Lower leg skin (tissue), 4 donors: Measurements from ENCODE around the gene DAD1. TPM values are rescaled to one million over a fixed set of nuclear protein-coding genes. Genes with fewer than 3 reads are reported as not detected.

ENCODE experiments used
- DNase-seq, 2 donors: peaks; one replicate each; pipeline ENCODE4 v3.0.0-alpha.2; 2019; ENCODE audit warnings: low spot score in 2 of 2
- H3K4me3 ChIP-seq: fragments of 200-600 bp; sonication (generic); 2 replicates; pipeline ENCODE4 v1.5.1; 2017; ENCODE audit warnings: mild to moderate bottlenecking, low read depth; ENCODE audit not compliant: poor library complexity, severe bottlenecking
- POLR2A ChIP-seq, 2 donors: fragments of 450-650 bp; IDR thresholded peaks; one replicate each; pipeline ENCODE4 v1.6.1; 2016 to 2017; ENCODE audit warnings: antibody characterized with exemption in 2 of 2, mild to moderate bottlenecking in 1 of 2, moderate library complexity in 1 of 2
- WGBS, 2 donors: methylation state at CpG; one replicate each; pipeline ENCODE4 v1.1.5; 2018; 5-methylcytosine and 5-hydroxymethylcytosine counted together
- intact Hi-C: fragments of 100-400 bp; cut with DNase I; formaldehyde crosslinking; loops from one replicate; pipeline ENCODE4 v1.15.0; 2023; ENCODE audit warnings: low total_unique reads
- total RNA-seq, 4 donors: library from RNA; depleted of rRNA; stranded (reverse); fragments of >200 nt; gene quantifications; one replicate each; pipeline ENCODE4 v1.1.0, GENCODE V29; 2016
- TF ChIP-seq, protein P1 (sequence below), 3 donors: fragments of 450-650 bp; IDR thresholded peaks; one replicate each; pipeline ENCODE4 v1.5.1; 2016; ENCODE audit warnings: antibody characterized with exemption in 3 of 3, mild to moderate bottlenecking in 3 of 3, moderate library complexity in 2 of 3

The DAD1 gene
- total RNA-seq, 4 donors from 2014 or later, result 103 to 131 (median 124) TPM

DNA sequence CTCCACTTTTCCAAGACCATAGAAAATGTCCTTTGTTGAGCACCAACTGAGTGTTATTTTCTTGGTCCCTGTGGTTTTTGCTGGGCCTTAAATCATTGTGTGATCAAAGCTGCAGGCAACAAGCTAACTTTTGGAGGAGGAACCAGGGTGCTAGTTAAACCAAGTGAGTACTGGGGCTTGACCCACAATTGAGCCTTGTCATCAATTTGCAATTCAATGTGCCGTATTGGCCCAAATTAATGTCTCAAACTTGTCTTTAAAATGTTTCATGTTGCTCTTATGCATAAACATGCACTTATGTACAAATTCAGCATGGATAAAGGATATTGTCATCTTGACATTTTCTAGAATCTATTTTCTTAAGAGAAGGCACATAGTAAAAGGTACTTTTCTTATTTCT, 62.3 kb downstream of the DAD1 start:
- H3K4me3 ChIP-seq, result no peak overlapping the region
- TF ChIP-seq, protein P1, sequence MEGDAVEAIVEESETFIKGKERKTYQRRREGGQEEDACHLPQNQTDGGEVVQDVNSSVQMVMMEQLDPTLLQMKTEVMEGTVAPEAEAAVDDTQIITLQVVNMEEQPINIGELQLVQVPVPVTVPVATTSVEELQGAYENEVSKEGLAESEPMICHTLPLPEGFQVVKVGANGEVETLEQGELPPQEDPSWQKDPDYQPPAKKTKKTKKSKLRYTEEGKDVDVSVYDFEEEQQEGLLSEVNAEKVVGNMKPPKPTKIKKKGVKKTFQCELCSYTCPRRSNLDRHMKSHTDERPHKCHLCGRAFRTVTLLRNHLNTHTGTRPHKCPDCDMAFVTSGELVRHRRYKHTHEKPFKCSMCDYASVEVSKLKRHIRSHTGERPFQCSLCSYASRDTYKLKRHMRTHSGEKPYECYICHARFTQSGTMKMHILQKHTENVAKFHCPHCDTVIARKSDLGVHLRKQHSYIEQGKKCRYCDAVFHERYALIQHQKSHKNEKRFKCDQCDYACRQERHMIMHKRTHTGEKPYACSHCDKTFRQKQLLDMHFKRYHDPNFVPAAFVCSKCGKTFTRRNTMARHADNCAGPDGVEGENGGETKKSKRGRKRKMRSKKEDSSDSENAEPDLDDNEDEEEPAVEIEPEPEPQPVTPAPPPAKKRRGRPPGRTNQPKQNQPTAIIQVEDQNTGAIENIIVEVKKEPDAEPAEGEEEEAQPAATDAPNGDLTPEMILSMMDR (IDR thresholded peaks at IDR 0.05), result no peak
- no peak for TF ChIP-seq POLR2A (IDR thresholded peaks at IDR 0.05)
- intact Hi-C loops, result no loop called here
- WGBS, 2 donors, result 85 to 92% methylated on average over 1 of the region's 1 CpG
- no peak for DNase-seq

DNA sequence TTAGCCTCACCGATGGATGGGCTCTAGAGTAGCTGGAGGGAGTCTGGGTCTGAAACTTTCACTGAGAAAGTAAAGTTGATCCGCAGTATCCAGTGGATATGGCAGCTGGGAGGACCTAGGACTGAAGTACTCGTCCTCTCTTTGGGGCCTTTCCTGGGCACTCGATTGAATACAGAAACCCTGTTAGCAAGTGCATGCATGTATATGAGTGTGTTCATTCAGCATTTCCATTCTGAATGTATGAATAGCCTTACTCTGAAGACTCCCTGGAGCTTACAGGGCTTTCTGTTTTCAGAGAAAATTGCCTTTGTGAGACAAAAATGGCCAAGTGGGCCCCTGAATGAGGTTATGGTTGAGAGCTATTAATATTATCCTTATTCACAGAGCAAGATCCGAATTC, 62.8 kb downstream of the DAD1 start:
- no peak overlapping the region for H3K4me3 ChIP-seq
- DNase-seq, result no peak
- TF ChIP-seq POLR2A (IDR thresholded peaks at IDR 0.05), result no peak
- TF ChIP-seq, protein P1 (IDR thresholded peaks at IDR 0.05), result no peak
- intact Hi-C loops, result no loop called here
- WGBS, 2 donors, result 78 to 89% methylated on average over 5 of the region's 5 CpGs

DNA sequence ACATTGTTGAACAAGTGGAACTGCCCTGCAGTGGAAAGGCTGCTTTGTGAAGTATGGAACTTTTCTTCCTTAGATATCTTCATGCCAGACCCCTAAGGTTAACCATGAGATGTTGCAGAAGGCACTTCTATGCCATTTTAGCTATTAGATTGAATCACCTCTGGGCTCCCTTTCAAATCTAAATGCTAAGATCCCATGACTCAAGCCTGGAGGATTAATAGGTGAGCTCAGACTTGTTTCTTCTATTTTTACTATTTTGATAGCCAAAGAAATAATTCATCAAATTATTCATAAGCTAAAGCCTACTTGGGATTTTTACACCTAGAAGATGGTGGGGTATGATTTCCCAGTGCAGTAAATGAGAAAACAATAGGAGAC, 64.3 kb downstream of the DAD1 start:
- intact Hi-C loops, result no loop called here
- H3K4me3 ChIP-seq, result no peak overlapping the region
- no peak for DNase-seq
- TF ChIP-seq POLR2A (IDR thresholded peaks at IDR 0.05), result no peak
- TF ChIP-seq, protein P1 (IDR thresholded peaks at IDR 0.05), result no peak

GRCh38 chr14:22524115-22524783, 64.8 kb downstream of the DAD1 start:
- intact Hi-C loops, result no loop called here
- H3K4me3 ChIP-seq, result no peak overlapping the region
- no peak for DNase-seq
- no peak for TF ChIP-seq POLR2A (IDR thresholded peaks at IDR 0.05)
- TF ChIP-seq, protein P1 (IDR thresholded peaks at IDR 0.05), result no peak
- 82 to 84% methylated on average over 11 of the region's 11 CpGs for WGBS, 2 donors

DNA sequence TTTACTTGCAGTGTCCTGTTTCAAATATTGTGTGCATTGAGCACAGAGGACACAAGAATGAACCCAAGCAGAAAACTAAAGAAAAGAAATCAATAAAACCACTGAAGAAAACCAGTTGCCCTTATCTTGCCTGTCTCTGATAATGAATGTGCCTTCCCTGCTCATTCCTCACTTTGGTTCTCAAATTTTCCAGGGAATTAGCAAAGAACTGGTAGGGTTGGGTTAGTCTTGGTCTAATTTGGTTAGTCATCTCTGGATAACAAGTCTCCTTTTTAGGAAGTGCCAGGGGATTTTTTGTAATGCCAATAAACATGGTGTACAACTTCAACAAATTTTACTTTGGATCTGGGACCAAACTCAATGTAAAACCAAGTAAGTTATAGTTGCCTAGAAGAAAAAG, 65.7 kb downstream of the DAD1 start:
- no peak overlapping the region for H3K4me3 ChIP-seq
- intact Hi-C loops, result no loop called here
- TF ChIP-seq POLR2A (IDR thresholded peaks at IDR 0.05), result no peak
- TF ChIP-seq, protein P1 (IDR thresholded peaks at IDR 0.05), result no peak
- no peak for DNase-seq

GRCh38 chr14:22522466-22522957, 66.5 kb downstream of the DAD1 start:
- intact Hi-C loops, result no loop called here
- no peak overlapping the region for H3K4me3 ChIP-seq
- no peak for TF ChIP-seq POLR2A (IDR thresholded peaks at IDR 0.05)
- TF ChIP-seq, protein P1 (IDR thresholded peaks at IDR 0.05), result no peak
- WGBS, 2 donors, result 26 to 33% methylated on average over 1 of the region's 1 CpG
- no peak for DNase-seq
